Right kidney (tissue), 1 donor: ENCODE data around the gene ADCY1.
"Not testable (repeated sequence)": the region's sequence is repeated elsewhere in the genome, so short reads cannot be mapped to it uniquely, and the experiment has no call there.

ENCODE experiments used
- DNase-seq: peaks from one replicate; pipeline ENCODE4 v3.0.0-alpha.2; 2016

Gene ADCY1

GRCh38 chr7:45761545-45762205 lies 187.5 kb downstream of the ADCY1 start:
- not testable (repeated sequence) for DNase-seq

GRCh38 chr7:45762225-45762994 lies 188.2 kb downstream of the ADCY1 start:
- DNase-seq, result not testable (repeated sequence)

GRCh38 chr7:45768516-45769394 lies 194.6 kb downstream of the ADCY1 start:
- DNase-seq, result peak; percentile 94

GRCh38 chr7:45769626-45770025 lies 195.5 kb downstream of the ADCY1 start:
- DNase-seq, result not testable (repeated sequence)
